OCI-LY7 (cell line): ENCODE data around the gene LGI2. TPM values are rescaled to one million over a fixed set of nuclear protein-coding genes. Genes with fewer than 3 reads are reported as not detected.

Experiments used
- BruUV-seq: library from RNA; stranded (reverse); fragments of 400-500 nt; replicated peaks from 2 replicates; lab custom pipeline; 2021; lab: Mats Ljungman, UMichigan
- CTCF ChIA-PET: fragments of 300-600 bp; sonication (Branson Sonifier 250); formaldehyde crosslinking; loops from one replicate; lab custom pipeline; 2022; ENCODE audit warnings: antibody characterized with exemption; ENCODE audit not compliant: unreplicated experiment; lab: Charles Lee
- POLR2A ChIA-PET: fragments of 300-600 bp; sonication (Branson Sonifier 250); formaldehyde crosslinking; loops from one replicate; lab custom pipeline; 2022; ENCODE audit warnings: antibody characterized with exemption; lab: Charles Lee
- DNase-seq: peaks from one replicate; pipeline ENCODE4 v3.0.0-alpha.2; 2015; ENCODE audit warnings: low spot score
- H2AFZ ChIP-seq: fragments of 200-600 bp; sonication (generic), shearing (Covaris generic); 2 replicates; pipeline ENCODE4 v1.6.1; 2014; ENCODE audit warnings: mild to moderate bottlenecking, antibody characterized with exemption, low read length, moderate library complexity
- H3K27ac ChIP-seq: fragments of 200-600 bp; sonication (generic); 2 replicates; pipeline ENCODE4 v1.5.1; 2014; ENCODE audit warnings: mixed run types, low read depth, mild to moderate bottlenecking, moderate library complexity, low read length, inconsistent platforms; ENCODE audit not compliant: poor library complexity, severe bottlenecking
- H3K36me3 ChIP-seq: fragments of 200-600 bp; sonication (generic); 2 replicates; pipeline ENCODE4 v1.6.1; 2014; ENCODE audit warnings: mild to moderate bottlenecking, antibody characterized with exemption, low read length, moderate library complexity, mixed read lengths; ENCODE audit not compliant: insufficient read depth
- H3K4me1 ChIP-seq: fragments of 200-600 bp; sonication (generic); 2 replicates; pipeline ENCODE4 v1.5.1; 2014; ENCODE audit warnings: mild to moderate bottlenecking, low read length; ENCODE audit not compliant: insufficient read depth, poor library complexity, severe bottlenecking
- H3K4me2 ChIP-seq: fragments of 200-600 bp; sonication (generic); 2 replicates; pipeline ENCODE4 v1.6.1; 2014; ENCODE audit warnings: mild to moderate bottlenecking, low read length
- H3K4me3 ChIP-seq: fragments of 200-600 bp; sonication (generic); 2 replicates; pipeline ENCODE4 v1.5.1; 2014; ENCODE audit warnings: mild to moderate bottlenecking, low read depth, low read length; ENCODE audit not compliant: poor library complexity, severe bottlenecking
- H3K79me2 ChIP-seq: fragments of 200-600 bp; sonication (generic); 2 replicates; pipeline ENCODE4 v1.6.1; 2016; ENCODE audit warnings: low read depth, mild to moderate bottlenecking, low read length, moderate library complexity, mixed read lengths; ENCODE audit not compliant: insufficient read depth
- H3K9me2 ChIP-seq: fragments of 200-600 bp; sonication (generic); 2 replicates; pipeline ENCODE4 v1.6.1; 2016; ENCODE audit warnings: mild to moderate bottlenecking, low read length, mixed read lengths; ENCODE audit not compliant: insufficient read depth
- H3K9me3 ChIP-seq: fragments of 200-600 bp; sonication (generic); 2 replicates; pipeline ENCODE4 v1.6.1; 2014; ENCODE audit warnings: mild to moderate bottlenecking, mixed run types, low read length, mixed read lengths
- H4K20me1 ChIP-seq: fragments of 200-600 bp; sonication (generic); 2 replicates; pipeline ENCODE4 v1.6.1; 2014; ENCODE audit warnings: mild to moderate bottlenecking, antibody characterized with exemption, low read length, moderate library complexity, mixed read lengths; ENCODE audit not compliant: insufficient read depth
- CTCF ChIP-seq: fragments of 200-600 bp; sonication (generic); conservative IDR thresholded peaks from 2 replicates; pipeline ENCODE4 v1.5.1; 2014; ENCODE audit warnings: mild to moderate bottlenecking, antibody characterized with exemption, low read length, moderate library complexity, mixed read lengths
- EZH2phosphoT487 ChIP-seq: fragments of 200-600 bp; sonication (generic); IDR thresholded peaks from 2 replicates; pipeline ENCODE4 v1.6.1; 2018; ENCODE audit warnings: low read depth, borderline replicate concordance, mild to moderate bottlenecking, mixed run types, antibody characterized with exemption, low read length, moderate library complexity, mixed read lengths
- intact Hi-C: fragments of 100-400 bp; cut with micrococcal nuclease; formaldehyde crosslinking; loops from one replicate; pipeline ENCODE4 v1.10.0; 2022; ENCODE audit not compliant: unreplicated experiment
- total RNA-seq, 2 experiments: library from RNA; depleted of rRNA in 1 of 2; stranded (reverse); fragments of >200 nt in 1 of 2; shearing (Covaris generic) in 1 of 2; gene quantifications; 2 replicates each; pipeline ENCODE4 v1.2.3, GENCODE V29; 2014 to 2022

The LGI2 gene
- total RNA-seq, 2 experiments from 2014 or later, result not detected

- H3K9me2 ChIP-seq, result no peaks in the 10 kb centered on the region
- no peak overlapping the region for H2AFZ ChIP-seq
- TF ChIP-seq CTCF, result no peak
- no peak for TF ChIP-seq EZH2phosphoT487
- BruUV-seq, result no TSS peak
- DNase-seq, result no peak
- ChIA-PET POLR2A (no interaction called here), CTCF (no interaction called here)
- H3K79me2 ChIP-seq, result no peaks in the 10 kb centered on the region
- H3K4me1 ChIP-seq, result no peaks in the 10 kb centered on the region
- no peak overlapping the region for H3K4me2 ChIP-seq
- H3K36me3 ChIP-seq, result no peaks in the 10 kb centered on the region
- no peaks in the 10 kb centered on the region for H3K9me3 ChIP-seq
- intact Hi-C loops, result no loop called here
- no peak overlapping the region for H3K4me3 ChIP-seq
- H3K27ac ChIP-seq, result no peak overlapping the region
- no peaks in the 10 kb centered on the region for H4K20me1 ChIP-seq
Measured at GRCh38 chr4:24992968-24993367, 37.8 kb downstream of the LGI2 start.

- Histone ChIP-seq H3K36me3 (no peaks in the 10 kb centered on the region), H3K9me3 (no peaks in the 10 kb centered on the region), H3K4me2 (no peak overlapping the region), H2AFZ (no peak overlapping the region), H3K4me3 (no peak overlapping the region), H4K20me1 (no peaks in the 10 kb centered on the region), H3K79me2 (no peaks in the 10 kb centered on the region), H3K9me2 (no peaks in the 10 kb centered on the region), H3K27ac (no peak overlapping the region), H3K4me1 (no peaks in the 10 kb centered on the region)
- ChIA-PET CTCF (no interaction called here), POLR2A (no interaction called here)
- intact Hi-C loops, result no loop called here
- DNase-seq, result no peak
- no TSS peak for BruUV-seq
- no peak for TF ChIP-seq CTCF
- no peak for TF ChIP-seq EZH2phosphoT487
Measured at GRCh38 chr4:24991015-24991414, 39.7 kb downstream of the LGI2 start.

GRCh38 chr4:24989327-24989726 is 41.4 kb downstream of the LGI2 start:
- no peaks in the 10 kb centered on the region for H3K9me2 ChIP-seq
- intact Hi-C loops, result loop anchor here (10.0 kb wide), 2 partner anchors 155 to 505 kb away; no protein-coding TSS in a partner anchor
- TF ChIP-seq CTCF (no peak), EZH2phosphoT487 (no peak)
- ChIA-PET CTCF (no interaction called here), POLR2A (no interaction called here)
- no peak overlapping the region for H2AFZ ChIP-seq
- H4K20me1 ChIP-seq, result no peaks in the 10 kb centered on the region
- no peak overlapping the region for H3K4me3 ChIP-seq
- H3K79me2 ChIP-seq, result no peaks in the 10 kb centered on the region
- no peaks in the 10 kb centered on the region for H3K36me3 ChIP-seq
- no peak overlapping the region for H3K4me2 ChIP-seq
- no peaks in the 10 kb centered on the region for H3K9me3 ChIP-seq
- DNase-seq, result no peak
- no TSS peak for BruUV-seq
- no peak overlapping the region for H3K27ac ChIP-seq
- H3K4me1 ChIP-seq, result no peaks in the 10 kb centered on the region
